ENCODE data around the gene DMRT1. TPM values are rescaled to one million over a fixed set of nuclear protein-coding genes. Genes with fewer than 3 reads are reported as not detected.

DMRT1 gene
- under 1 TPM in 1 of 2 donors, not detected in 1; 0.26 TPM for total RNA-seq

DNA sequence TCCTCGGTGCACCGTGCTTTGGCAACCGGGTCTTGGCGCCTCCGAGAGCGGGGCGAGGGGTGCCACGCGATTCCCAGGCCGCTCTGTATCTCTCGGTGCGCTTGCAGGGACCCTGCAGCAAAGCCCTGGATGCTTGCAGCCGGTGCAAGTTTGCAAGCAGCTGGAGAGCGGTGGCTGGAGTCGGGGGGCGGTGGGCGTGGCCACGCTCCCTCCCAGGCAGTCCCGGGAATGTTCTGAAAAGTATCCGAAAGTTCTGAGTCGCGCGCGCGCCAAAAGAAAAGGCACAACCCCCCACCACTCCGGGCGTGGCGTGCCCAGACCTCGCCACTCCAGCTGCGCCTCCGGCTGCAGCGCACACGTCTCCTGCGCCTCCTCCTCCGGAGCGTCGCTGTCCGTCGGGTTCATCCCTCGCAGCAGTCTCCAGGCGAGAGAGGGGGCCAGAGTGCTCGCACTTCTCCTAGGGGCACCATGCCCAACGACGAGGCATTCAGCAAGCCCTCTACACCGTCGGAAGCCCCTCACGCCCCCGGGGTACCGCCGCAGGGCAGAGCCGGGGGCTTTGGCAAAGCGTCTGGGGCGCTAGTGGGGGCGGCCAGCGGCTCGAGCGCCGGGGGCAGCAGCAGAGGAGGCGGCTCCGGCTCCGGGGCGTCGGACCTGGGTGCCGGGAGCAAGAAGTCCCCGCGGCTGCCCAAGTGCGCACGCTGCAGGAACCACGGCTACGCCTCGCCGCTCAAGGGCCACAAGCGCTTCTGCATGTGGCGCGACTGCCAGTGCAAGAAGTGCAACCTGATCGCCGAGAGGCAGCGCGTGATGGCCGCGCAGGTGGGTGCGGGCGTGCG, at the start of gene DMRT1:
Gene DMRT1 (plus strand): TSS at position 327 of the 839 bp plus-strand sequence. CDS start 142 bp downstream, at position 469.
- Mint-ChIP-seq H3K4me3 (no peak within 1 kb of the TSS), H3K9me3 (no peaks in the 10 kb centered on the region), H3K27ac (no peak within 1 kb of the TSS), H3K36me3 (ENCODE audit: low read depth) (no peaks in the 10 kb centered on the region), H3K4me1 (no peaks in the 10 kb centered on the region), H3K27me3 (peaks cover 46% of the 10 kb centered on the region)
- ATAC-seq (replicated peaks) = no peak

DNA sequence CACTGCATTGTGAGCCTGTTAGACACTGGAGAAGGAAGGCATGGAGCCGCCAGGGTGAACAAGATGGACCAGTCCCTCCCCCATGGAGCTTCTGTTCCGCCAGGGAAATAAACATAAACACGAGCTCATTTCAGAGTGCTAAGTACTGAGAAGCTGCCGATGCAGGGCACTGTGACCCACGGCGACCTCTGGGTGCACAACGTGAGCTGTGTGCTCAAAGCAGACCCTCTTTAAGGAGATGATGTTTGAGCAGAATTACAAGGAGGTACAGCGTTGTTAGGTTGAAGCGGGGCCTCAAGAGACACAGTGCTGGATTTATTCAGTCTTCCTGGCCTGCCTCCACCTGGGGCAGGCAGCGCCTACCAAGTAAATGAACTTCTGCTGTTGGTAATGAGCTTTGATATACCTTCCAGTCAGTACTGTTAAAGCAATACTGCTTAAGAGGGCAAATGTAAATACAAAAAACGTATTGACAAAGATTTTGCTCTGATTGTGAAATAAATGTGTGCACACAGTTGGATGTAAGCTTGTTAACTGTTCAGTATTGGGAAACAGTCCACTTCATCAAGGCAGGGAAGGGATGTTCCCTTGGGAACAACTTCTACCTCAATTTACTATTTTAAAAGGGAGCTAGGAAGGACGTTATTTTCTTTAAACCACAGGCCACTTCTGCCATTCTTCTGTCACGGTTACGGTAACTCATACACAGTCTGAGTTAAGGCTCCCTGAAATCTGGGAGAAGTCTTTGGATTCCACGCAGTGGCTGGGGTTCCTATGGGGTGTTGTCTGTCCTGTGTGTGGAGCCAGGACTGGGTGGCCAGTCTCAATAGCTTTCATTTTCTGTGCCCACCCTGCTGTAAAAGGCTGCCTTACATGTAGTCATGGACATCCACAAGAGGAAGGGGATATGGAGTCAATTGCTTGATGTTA, 48.9 kb upstream of the DMRT1 start:
- peaks cover 7% of the 10 kb centered on the region for H3K27me3 Mint-ChIP-seq
- no peaks in the 10 kb centered on the region for H3K4me1 Mint-ChIP-seq
- no peak overlapping the region for H3K27ac Mint-ChIP-seq
- H3K4me3 Mint-ChIP-seq = no peak overlapping the region
- no peaks in the 10 kb centered on the region for H3K9me3 Mint-ChIP-seq
- H3K36me3 Mint-ChIP-seq (ENCODE audit: low read depth) = no peaks in the 10 kb centered on the region
- ATAC-seq (replicated peaks) = no peak

DNA sequence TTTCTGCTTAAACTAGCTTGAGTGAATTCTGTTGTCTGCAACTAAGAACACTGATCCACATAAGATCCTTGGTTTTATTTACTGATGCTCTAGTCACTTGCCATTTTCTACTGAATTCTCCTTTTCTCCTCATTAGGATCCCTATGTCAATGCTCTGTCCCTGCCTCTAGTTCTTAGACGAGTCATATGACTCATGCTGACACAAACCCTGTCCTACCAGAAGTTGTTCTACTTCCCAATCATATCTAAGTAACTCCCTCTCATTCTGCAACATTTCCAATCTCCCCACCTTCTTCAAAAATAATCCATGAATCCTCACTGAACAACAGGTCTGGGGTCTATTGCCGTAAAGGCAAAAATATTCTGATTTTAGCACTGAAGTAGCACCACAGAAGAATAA, 47.1 kb upstream of the DMRT1 start:
- no peak for ATAC-seq (replicated peaks)
- Mint-ChIP-seq H3K36me3 (ENCODE audit: low read depth) (no peaks in the 10 kb centered on the region), H3K27me3 (peaks cover 7% of the 10 kb centered on the region), H3K27ac (no peak overlapping the region), H3K4me3 (no peak overlapping the region), H3K4me1 (no peaks in the 10 kb centered on the region), H3K9me3 (no peaks in the 10 kb centered on the region)

DNA sequence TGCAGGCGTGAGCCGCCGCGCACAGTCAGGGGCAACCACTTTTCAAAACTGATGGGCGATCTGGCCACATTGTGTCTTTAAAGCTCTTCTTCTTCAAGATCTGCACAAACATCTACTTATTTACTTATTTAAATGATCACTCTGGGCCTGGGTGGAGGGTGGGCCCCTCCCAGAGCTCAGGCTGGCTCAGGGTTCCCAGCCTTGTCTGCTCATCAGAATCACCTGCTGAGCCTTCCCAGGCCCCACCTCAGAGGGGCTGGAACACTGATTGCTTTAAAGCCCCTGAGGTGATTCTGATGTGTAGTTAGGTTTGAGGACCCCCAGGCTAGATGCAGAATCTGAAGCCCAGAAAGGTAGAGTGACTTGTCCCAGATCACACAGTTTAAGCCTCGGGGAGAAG, 45.6 kb upstream of the DMRT1 start:
- Mint-ChIP-seq H3K27me3 (peaks cover 13% of the 10 kb centered on the region), H3K36me3 (ENCODE audit: low read depth) (no peaks in the 10 kb centered on the region), H3K9me3 (no peaks in the 10 kb centered on the region), H3K4me3 (no peak overlapping the region), H3K4me1 (no peaks in the 10 kb centered on the region), H3K27ac (no peak overlapping the region)
- ATAC-seq (replicated peaks) = no peak

DNA sequence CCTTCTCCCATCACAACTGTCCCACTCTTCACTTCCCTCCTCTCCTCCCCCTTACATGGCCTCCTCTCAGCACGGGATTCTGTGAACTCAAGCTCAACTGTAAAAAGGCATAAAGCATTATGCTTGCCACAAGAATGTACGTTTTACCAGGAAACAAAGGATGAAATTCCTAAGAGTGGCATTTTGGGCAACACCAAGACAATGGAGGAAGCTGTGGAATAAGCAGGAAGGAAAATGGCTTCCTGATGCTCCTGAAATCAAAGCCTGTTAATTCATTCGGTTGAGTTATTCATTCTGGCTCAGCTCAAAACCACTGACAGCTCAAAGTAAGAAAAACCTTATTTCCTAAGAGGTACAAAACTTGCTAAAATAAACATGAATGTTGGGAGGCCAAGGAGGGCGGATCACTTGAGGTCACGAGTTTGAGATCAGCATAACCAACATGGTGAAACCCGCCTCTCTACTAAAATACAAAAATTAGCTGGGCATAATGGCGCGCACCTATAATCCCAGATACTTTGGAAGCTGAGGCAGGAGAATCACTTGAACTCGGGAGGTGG, 40.8 kb upstream of the DMRT1 start:
- no peaks in the 10 kb centered on the region for H3K36me3 Mint-ChIP-seq (ENCODE audit: low read depth)
- H3K9me3 Mint-ChIP-seq = no peaks in the 10 kb centered on the region
- H3K27ac Mint-ChIP-seq = no peak overlapping the region
- H3K4me3 Mint-ChIP-seq = no peak overlapping the region
- H3K4me1 Mint-ChIP-seq = no peaks in the 10 kb centered on the region
- ATAC-seq (replicated peaks) = no peak
- peaks cover 27% of the 10 kb centered on the region for H3K27me3 Mint-ChIP-seq

DNA sequence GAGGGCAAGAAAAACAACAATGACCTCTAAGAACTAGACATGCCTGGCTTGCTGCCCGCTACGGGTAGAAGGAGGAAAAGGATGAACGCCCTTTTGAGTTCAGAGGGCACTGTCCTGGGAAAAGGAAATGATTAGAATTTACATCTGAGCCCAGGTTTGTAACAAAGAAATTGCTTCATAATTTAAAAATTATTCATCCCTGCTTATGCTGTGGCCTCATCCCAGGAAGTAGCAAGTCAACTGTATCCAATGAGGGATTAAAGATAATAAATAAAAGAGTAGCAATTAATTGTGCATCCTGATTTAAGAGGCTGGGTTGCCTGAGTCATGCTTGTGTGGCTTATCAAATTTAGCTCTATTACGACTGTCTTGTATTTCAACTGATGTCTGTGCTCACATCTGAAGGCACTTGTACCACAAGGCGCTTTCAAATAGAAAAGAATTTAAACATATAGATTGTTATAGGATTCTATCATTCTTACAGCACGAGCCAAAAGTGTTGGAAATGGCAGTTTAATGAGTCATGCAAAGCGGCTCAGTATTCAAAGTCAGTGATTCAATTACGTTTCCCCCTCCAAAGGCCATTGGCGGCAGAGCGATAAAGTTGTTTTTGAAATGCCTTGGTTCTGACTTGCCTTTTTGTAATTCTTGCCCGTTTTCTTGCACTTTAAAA, 40.0 kb upstream of the DMRT1 start:
- H3K27ac Mint-ChIP-seq = no peak overlapping the region
- no peaks in the 10 kb centered on the region for H3K9me3 Mint-ChIP-seq
- H3K4me1 Mint-ChIP-seq = no peaks in the 10 kb centered on the region
- H3K36me3 Mint-ChIP-seq (ENCODE audit: low read depth) = no peaks in the 10 kb centered on the region
- H3K4me3 Mint-ChIP-seq = no peak overlapping the region
- H3K27me3 Mint-ChIP-seq = peaks cover 27% of the 10 kb centered on the region
- no peak for ATAC-seq (replicated peaks)

DNA sequence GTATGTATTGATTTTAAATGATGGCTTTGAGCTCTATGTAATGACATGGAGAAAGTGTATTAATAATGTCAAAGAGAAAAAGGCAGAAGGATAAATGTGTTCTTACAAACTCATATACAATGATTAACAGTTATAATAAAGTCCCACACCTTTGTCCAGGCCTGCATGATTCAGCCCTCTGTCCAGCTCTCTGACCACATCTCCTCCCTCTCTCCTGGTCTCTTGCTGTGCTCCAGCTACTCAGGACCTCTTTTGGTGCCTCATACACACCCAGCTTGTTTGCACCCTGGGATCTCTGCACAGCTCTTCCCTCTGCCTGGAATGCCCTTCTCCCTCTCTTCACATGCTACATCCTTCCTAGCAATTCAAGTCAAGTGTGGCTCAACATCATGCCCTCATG, 37.5 kb upstream of the DMRT1 start:
- H3K36me3 Mint-ChIP-seq (ENCODE audit: low read depth) = no peaks in the 10 kb centered on the region
- H3K4me3 Mint-ChIP-seq = no peak overlapping the region
- no peaks in the 10 kb centered on the region for H3K4me1 Mint-ChIP-seq
- peaks cover 27% of the 10 kb centered on the region for H3K27me3 Mint-ChIP-seq
- H3K9me3 Mint-ChIP-seq = no peaks in the 10 kb centered on the region
- ATAC-seq (replicated peaks) = no peak
- no peak overlapping the region for H3K27ac Mint-ChIP-seq

DNA sequence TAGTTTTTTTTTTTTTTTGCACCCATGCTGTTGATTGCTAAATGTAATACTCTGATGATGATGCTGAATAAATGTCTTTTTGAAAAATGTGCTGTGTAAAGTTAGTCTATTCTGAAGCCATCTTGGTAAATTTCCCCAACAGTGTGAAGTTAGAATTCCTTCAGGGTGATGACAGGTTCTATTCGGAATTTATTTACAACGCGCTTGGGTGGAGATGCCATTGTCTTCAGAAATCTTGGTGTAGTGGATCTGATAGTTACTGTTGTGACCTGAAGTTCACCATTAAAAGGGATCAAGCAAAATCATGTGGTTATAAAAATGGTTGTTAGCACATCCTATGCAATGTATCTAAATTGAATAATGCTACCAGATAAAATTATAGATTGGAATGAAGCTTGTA, 36.3 kb upstream of the DMRT1 start:
- no peak for ATAC-seq (replicated peaks)
- Mint-ChIP-seq H3K4me3 (no peak overlapping the region), H3K36me3 (ENCODE audit: low read depth) (no peaks in the 10 kb centered on the region), H3K9me3 (no peaks in the 10 kb centered on the region), H3K4me1 (no peaks in the 10 kb centered on the region), H3K27ac (no peak overlapping the region), H3K27me3 (peaks cover 27% of the 10 kb centered on the region)

DNA sequence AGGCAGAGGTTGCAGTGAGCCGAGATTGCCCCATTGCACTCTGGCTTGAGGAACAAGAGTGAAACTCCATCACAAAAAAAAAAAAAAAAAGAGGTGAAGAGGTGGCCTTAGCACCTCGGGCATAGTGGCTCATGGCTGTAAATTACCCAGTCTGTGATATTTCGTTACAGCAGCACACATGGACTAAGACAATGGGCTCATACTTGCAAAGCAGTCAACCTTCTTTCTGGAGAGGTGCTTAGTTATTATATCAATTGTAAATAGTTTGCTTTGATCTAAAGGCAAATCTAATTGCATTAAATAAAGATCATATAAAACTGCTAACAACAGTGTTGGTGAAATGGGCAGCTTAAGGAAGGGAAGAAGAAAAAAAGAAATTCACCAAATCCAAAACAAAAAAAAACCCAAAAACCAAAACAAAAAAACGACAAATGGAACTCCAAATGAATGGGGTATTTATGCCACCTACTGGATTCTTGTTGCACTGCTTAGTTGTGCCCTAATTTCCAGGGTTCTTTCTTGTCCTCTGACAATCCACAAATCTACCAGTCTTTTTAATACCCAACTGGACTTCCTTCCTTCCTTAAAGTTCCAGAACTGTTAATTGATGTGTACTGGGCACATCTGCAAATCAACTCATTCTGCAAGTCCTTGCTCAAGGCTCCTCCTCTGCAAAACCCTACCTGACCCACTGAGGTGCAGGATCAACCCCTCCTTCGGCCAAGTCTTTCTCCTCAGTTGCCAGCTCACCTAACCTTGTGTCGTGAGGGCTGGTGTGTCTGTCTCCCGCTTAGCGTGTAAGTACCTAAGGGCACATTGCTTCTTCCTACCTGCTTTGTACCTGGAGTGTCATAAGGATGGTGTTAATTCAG, 35.0 kb upstream of the DMRT1 start:
- no peaks in the 10 kb centered on the region for H3K9me3 Mint-ChIP-seq
- no peaks in the 10 kb centered on the region for H3K36me3 Mint-ChIP-seq (ENCODE audit: low read depth)
- ATAC-seq (replicated peaks) = no peak
- no peak overlapping the region for H3K4me3 Mint-ChIP-seq
- H3K27ac Mint-ChIP-seq = no peak overlapping the region
- H3K4me1 Mint-ChIP-seq = no peaks in the 10 kb centered on the region
- peaks cover 18% of the 10 kb centered on the region for H3K27me3 Mint-ChIP-seq

DNA sequence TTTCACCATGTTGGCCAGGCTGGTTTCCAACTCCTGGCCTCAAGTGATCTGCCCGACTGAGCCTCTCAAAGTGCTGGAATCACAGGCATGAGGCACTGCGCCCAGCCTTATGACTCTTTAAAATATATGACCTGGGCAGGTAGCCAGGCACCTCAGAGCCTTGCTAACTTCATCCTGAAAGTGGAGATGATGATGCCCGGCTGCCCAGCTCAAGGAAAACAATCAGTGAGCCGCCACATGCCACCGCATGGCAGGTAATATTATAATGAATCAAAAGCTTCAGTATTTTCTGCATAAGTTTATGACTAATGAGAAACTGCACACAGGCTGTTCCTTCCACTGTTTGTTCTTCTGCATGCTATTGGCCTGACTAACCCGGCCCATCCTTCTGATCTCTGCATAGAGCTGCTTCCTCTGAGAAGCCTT, 30.4 kb upstream of the DMRT1 start:
- no peak overlapping the region for H3K4me3 Mint-ChIP-seq
- H3K9me3 Mint-ChIP-seq = no peaks in the 10 kb centered on the region
- H3K4me1 Mint-ChIP-seq = no peaks in the 10 kb centered on the region
- no peak for ATAC-seq (replicated peaks)
- H3K36me3 Mint-ChIP-seq (ENCODE audit: low read depth) = no peaks in the 10 kb centered on the region
- H3K27me3 Mint-ChIP-seq = no peaks in the 10 kb centered on the region
- H3K27ac Mint-ChIP-seq = no peak overlapping the region

DNA sequence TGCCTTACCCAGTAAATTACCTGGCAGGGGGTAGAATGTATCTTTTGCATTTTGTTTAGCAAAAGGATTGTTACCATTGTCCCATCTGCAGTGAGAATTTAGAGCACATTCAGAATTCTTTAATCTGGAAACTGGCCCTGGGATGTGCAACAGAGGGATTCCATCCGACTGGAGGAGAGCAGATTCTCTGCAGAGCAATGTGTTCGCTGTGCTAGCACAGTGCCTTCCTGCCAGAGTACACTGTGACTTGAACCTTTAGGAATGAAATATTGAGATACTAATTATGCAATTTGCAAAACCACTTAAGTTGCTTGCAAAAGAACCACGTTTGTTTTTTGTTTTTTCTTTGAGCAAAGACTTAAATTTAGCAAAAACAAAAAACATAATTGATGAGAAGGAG, 22.5 kb upstream of the DMRT1 start:
- Mint-ChIP-seq H3K27me3 (no peaks in the 10 kb centered on the region), H3K27ac (no peak overlapping the region), H3K36me3 (ENCODE audit: low read depth) (no peaks in the 10 kb centered on the region), H3K4me3 (no peak overlapping the region), H3K4me1 (no peaks in the 10 kb centered on the region), H3K9me3 (no peaks in the 10 kb centered on the region)
- ATAC-seq (replicated peaks) = no peak

DNA sequence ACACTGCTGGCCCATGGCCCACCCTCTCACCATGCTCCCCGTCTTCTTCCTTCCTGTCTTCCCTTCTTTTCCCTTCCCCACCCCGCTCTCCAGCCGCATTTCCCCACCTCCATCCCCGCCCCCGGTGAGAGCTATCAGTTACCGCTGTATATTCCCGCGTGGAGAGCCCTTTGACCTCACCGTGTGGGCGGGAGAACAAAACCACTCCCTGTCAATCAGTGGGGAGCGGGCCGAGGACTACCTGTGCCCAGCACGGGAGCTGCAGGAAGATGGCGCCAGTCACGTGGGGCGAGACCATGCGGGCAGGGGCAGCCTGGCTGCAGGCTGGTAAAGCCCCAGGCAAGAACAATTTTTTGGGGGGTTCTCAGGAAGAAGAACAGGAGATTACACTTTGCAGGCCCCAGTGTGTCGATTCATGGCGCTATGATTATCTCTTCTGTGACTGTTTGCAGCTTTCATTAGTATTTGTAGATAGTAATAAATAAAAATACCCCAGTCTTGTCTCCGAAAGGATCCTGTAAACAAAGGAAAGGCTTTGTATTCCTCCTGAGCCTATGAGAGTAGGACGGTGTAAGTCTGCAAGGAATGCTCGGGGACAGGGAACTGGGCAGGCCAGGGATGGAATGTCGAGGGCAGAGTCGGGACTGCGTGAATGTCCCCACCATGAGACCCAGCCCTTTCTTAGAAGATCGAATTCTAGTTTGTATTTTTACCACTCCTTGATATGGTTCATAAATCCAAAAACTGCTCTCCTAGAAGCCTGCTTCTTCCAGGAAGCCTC, 14.8 kb upstream of the DMRT1 start:
- Mint-ChIP-seq H3K27me3 (no peaks in the 10 kb centered on the region), H3K4me3 (no peak overlapping the region), H3K36me3 (ENCODE audit: low read depth) (no peaks in the 10 kb centered on the region), H3K27ac (no peak overlapping the region), H3K9me3 (no peaks in the 10 kb centered on the region), H3K4me1 (no peaks in the 10 kb centered on the region)
- ATAC-seq (replicated peaks) = no peak

DNA sequence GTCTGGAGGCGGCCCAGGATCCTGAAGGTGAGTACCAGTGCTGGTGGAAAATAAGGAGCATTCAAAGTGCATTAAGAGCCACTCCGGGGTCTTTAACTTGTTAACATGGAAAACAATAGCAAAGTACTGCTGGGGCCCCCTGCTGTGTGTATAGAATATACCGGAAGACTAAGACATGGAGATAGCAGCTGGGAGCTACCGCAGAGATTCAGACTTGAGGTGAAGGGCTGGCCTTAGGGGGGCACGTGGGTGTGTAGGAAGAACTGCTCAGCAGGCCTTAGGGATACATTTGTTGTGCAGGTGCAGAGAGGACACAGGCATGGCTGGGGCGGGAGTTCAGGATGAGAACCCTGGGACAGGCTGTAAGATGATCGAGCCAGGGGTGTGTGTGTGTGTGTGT, 1.2 kb upstream of the DMRT1 start:
- Mint-ChIP-seq H3K36me3 (ENCODE audit: low read depth) (no peaks in the 10 kb centered on the region), H3K27ac (no peak overlapping the region), H3K27me3 (peaks cover 37% of the 10 kb centered on the region), H3K9me3 (no peaks in the 10 kb centered on the region), H3K4me3 (no peak overlapping the region), H3K4me1 (no peaks in the 10 kb centered on the region)
- ATAC-seq (replicated peaks) = no peak
